ENCODE results near the gene NTM. TPM values are rescaled to one million over a fixed set of nuclear protein-coding genes. Genes with fewer than 3 reads are reported as not detected.

The NTM gene
- total RNA-seq, 1 experiment from 2014 or later, result 8.6 TPM

- ChIA-PET CTCF (no interaction called here), POLR2A (ENCODE audit: low non-redundant PET) (no interaction called here)
- DNase-seq (ENCODE audit: low spot score), result no peak
- Histone ChIP-seq H3K27ac (ENCODE audit: low read depth, low read length, poor library complexity, severe bottlenecking) (no peak overlapping the region), H3K4me3 (ENCODE audit: low read depth, low read length, poor library complexity, severe bottlenecking) (no peak overlapping the region), H3K27me3 (replicated peaks; ENCODE audit: insufficient read depth, low read depth, low read length, poor library complexity) (peaks cover 70% of the 10 kb centered on the region), H3K4me1 (ENCODE audit: insufficient read depth, low read length, poor library complexity, severe bottlenecking) (no peaks in the 10 kb centered on the region), H3K36me3 (ENCODE audit: insufficient read depth, low read length, poor library complexity, severe bottlenecking) (no peaks in the 10 kb centered on the region), H3K9me3 (ENCODE audit: low read depth, low read length, poor library complexity, severe bottlenecking) (no peaks in the 10 kb centered on the region)
- no peak for TF ChIP-seq CTCF (conservative IDR thresholded peaks at IDR 0.05; ENCODE audit: low read depth, low read length)
- BruUV-seq (replicated peaks), result no TSS peak
- intact Hi-C loops (cut with micrococcal nuclease; ENCODE audit: unreplicated experiment), result loop anchor here (5.0 kb wide), 1 partner anchor 92 kb away; no protein-coding TSS in a partner anchor
Observed at GRCh38 chr11:131580476-131580875, 210.1 kb downstream of the NTM start.

GRCh38 chr11:131581046-131581445 is 210.6 kb downstream of the NTM start:
- BruUV-seq (replicated peaks), result no TSS peak
- no peaks in the 10 kb centered on the region for H3K4me1 ChIP-seq (ENCODE audit: insufficient read depth, low read length, poor library complexity, severe bottlenecking)
- ChIA-PET CTCF (no interaction called here), POLR2A (ENCODE audit: low non-redundant PET) (no interaction called here)
- no peaks in the 10 kb centered on the region for H3K9me3 ChIP-seq (ENCODE audit: low read depth, low read length, poor library complexity, severe bottlenecking)
- H3K27ac ChIP-seq (ENCODE audit: low read depth, low read length, poor library complexity, severe bottlenecking), result no peak overlapping the region
- no peak for TF ChIP-seq CTCF (conservative IDR thresholded peaks at IDR 0.05; ENCODE audit: low read depth, low read length)
- TF ChIP-seq EZH2 (IDR thresholded peaks at IDR 0.05; ENCODE audit: borderline replicate concordance, low read depth, low read length, poor library complexity, severe bottlenecking), result no peak
- DNase-seq (ENCODE audit: low spot score), result no peak
- peaks cover 64% of the 10 kb centered on the region for H3K27me3 ChIP-seq (replicated peaks; ENCODE audit: insufficient read depth, low read depth, low read length, poor library complexity)
- intact Hi-C loops (cut with micrococcal nuclease; ENCODE audit: unreplicated experiment), result loop anchor here (5.0 kb wide), 1 partner anchor 91 kb away; no protein-coding TSS in a partner anchor
- H3K4me3 ChIP-seq (ENCODE audit: low read depth, low read length, poor library complexity, severe bottlenecking), result no peak overlapping the region
- H3K36me3 ChIP-seq (ENCODE audit: insufficient read depth, low read length, poor library complexity, severe bottlenecking), result no peaks in the 10 kb centered on the region

GRCh38 chr11:131582021-131582525 is 211.7 kb downstream of the NTM start:
- DNase-seq (ENCODE audit: low spot score), result no peak
- Histone ChIP-seq H3K36me3 (ENCODE audit: insufficient read depth, low read length, poor library complexity, severe bottlenecking) (no peaks in the 10 kb centered on the region), H3K27ac (ENCODE audit: low read depth, low read length, poor library complexity, severe bottlenecking) (no peak overlapping the region), H3K4me1 (ENCODE audit: insufficient read depth, low read length, poor library complexity, severe bottlenecking) (no peaks in the 10 kb centered on the region), H3K27me3 (replicated peaks; ENCODE audit: insufficient read depth, low read depth, low read length, poor library complexity) (peaks cover 54% of the 10 kb centered on the region), H3K9me3 (ENCODE audit: low read depth, low read length, poor library complexity, severe bottlenecking) (peaks cover 6% of the 10 kb centered on the region), H3K4me3 (ENCODE audit: low read depth, low read length, poor library complexity, severe bottlenecking) (no peak overlapping the region)
- POLR2A ChIA-PET (ENCODE audit: low non-redundant PET), result no interaction called here
- no peak for TF ChIP-seq CTCF (conservative IDR thresholded peaks at IDR 0.05; ENCODE audit: low read depth, low read length)
- no peak for TF ChIP-seq EZH2 (IDR thresholded peaks at IDR 0.05; ENCODE audit: borderline replicate concordance, low read depth, low read length, poor library complexity, severe bottlenecking)
- BruUV-seq (replicated peaks), result no TSS peak
- CTCF ChIA-PET, result no interaction called here
- intact Hi-C loops (cut with micrococcal nuclease; ENCODE audit: unreplicated experiment), result loop anchor here (5.0 kb wide), 1 partner anchor 90 kb away; no protein-coding TSS in a partner anchor
